A673 (cell line): ENCODE results near the gene RPTOR. TPM values are rescaled to one million over a fixed set of nuclear protein-coding genes. Genes with fewer than 3 reads are reported as not detected.

ENCODE experiments used
- BruUV-seq: library from RNA; stranded (reverse); fragments of 400-500 nt; replicated peaks from 2 replicates; lab custom pipeline; 2021; lab: Mats Ljungman, UMichigan
- CTCF ChIA-PET: fragments of 300-600 bp; sonication (Branson Sonifier 250); formaldehyde crosslinking; loops from one replicate; lab custom pipeline; 2022; ENCODE audit warnings: antibody characterized with exemption; lab: Charles Lee
- POLR2A ChIA-PET: fragments of 300-600 bp; sonication (Branson Sonifier 250); formaldehyde crosslinking; loops from one replicate; lab custom pipeline; 2022; ENCODE audit warnings: antibody characterized with exemption; ENCODE audit not compliant: low non-redundant PET; lab: Charles Lee
- DNase-seq: peaks from one replicate; pipeline ENCODE4 v3.0.0-alpha.2; 2015; ENCODE audit warnings: low spot score
- H3K27ac ChIP-seq: fragments of 200-600 bp; sonication (generic); 2 replicates; pipeline ENCODE4 v1.5.1; 2016; ENCODE audit warnings: mixed run types, low read depth, mild to moderate bottlenecking, mixed read lengths, antibody characterized with exemption, low read length; ENCODE audit not compliant: poor library complexity, severe bottlenecking
- H3K27me3 ChIP-seq: fragments of 200-600 bp; sonication (generic); replicated peaks from 2 replicates; pipeline ENCODE4 v1.6.1; 2017; ENCODE audit warnings: mixed run types, low read depth, mild to moderate bottlenecking, mixed read lengths, antibody characterized with exemption, low read length; ENCODE audit not compliant: insufficient read depth, poor library complexity
- H3K36me3 ChIP-seq: fragments of 200-600 bp; sonication (generic); 2 replicates; pipeline ENCODE4 v1.6.1; 2016; ENCODE audit warnings: mixed run types, mild to moderate bottlenecking, mixed read lengths, antibody characterized with exemption, low read length; ENCODE audit not compliant: insufficient read depth, poor library complexity, severe bottlenecking
- H3K4me1 ChIP-seq: fragments of 200-600 bp; sonication (generic); 2 replicates; pipeline ENCODE4 v1.6.1; 2017; ENCODE audit warnings: mixed run types, mild to moderate bottlenecking, mixed read lengths, antibody characterized with exemption, low read length; ENCODE audit not compliant: insufficient read depth, poor library complexity, severe bottlenecking
- H3K4me3 ChIP-seq: fragments of 200-600 bp; sonication (generic); 2 replicates; pipeline ENCODE4 v1.5.1; 2016; ENCODE audit warnings: low read depth, mixed run types, mild to moderate bottlenecking, mixed read lengths, low read length; ENCODE audit not compliant: poor library complexity, severe bottlenecking
- H3K9me3 ChIP-seq: fragments of 200-600 bp; sonication (generic); 2 replicates; pipeline ENCODE4 v1.6.1; 2016; ENCODE audit warnings: mixed run types, low read depth, mild to moderate bottlenecking, mixed read lengths, antibody characterized with exemption, low read length; ENCODE audit not compliant: poor library complexity, severe bottlenecking
- CTCF ChIP-seq: fragments of 300-800, 200-600 bp; sonication (generic); conservative IDR thresholded peaks from 2 replicates; pipeline ENCODE4 v1.5.1; 2017; ENCODE audit warnings: low read depth, mild to moderate bottlenecking, antibody characterized with exemption, low read length, moderate library complexity, mixed read lengths
- EZH2 ChIP-seq: fragments of 200-600 bp; sonication (generic); IDR thresholded peaks from 2 replicates; pipeline ENCODE4 v1.6.1; 2017; ENCODE audit warnings: borderline replicate concordance, low read depth, mild to moderate bottlenecking, mixed read lengths, antibody characterized with exemption, low read length; ENCODE audit not compliant: poor library complexity, severe bottlenecking
- intact Hi-C: fragments of 100-400 bp; cut with micrococcal nuclease; formaldehyde crosslinking; loops from one replicate; pipeline ENCODE4 v1.10.0; 2022; ENCODE audit not compliant: unreplicated experiment
- total RNA-seq: library from RNA; stranded (reverse); gene quantifications from 2 replicates; pipeline ENCODE4 v1.2.3, GENCODE V29; 2021

Gene RPTOR
- total RNA-seq, 1 experiment from 2014 or later, result 55.2 TPM

GRCh38 chr17:80564545-80564944, 19.9 kb downstream of the RPTOR start:
- H3K4me1 ChIP-seq, result no peaks in the 10 kb centered on the region
- ChIA-PET POLR2A (no interaction called here), CTCF (interaction anchor here (0.7 kb wide), 1 partner anchor 14 kb away, joined by 5 read pairs; no protein-coding TSS in a partner anchor)
- no TSS peak for BruUV-seq
- H3K9me3 ChIP-seq, result no peaks in the 10 kb centered on the region
- no peak overlapping the region for H3K27ac ChIP-seq
- H3K27me3 ChIP-seq, result no peaks in the 10 kb centered on the region
- DNase-seq, result no peak
- H3K4me3 ChIP-seq, result no peak overlapping the region
- intact Hi-C loops, result no loop called here
- H3K36me3 ChIP-seq, result no peaks in the 10 kb centered on the region
- TF ChIP-seq EZH2, result no peak
- no peak for TF ChIP-seq CTCF

- intact Hi-C loops, result no loop called here
- no TSS peak for BruUV-seq
- H3K27me3 ChIP-seq, result no peaks in the 10 kb centered on the region
- DNase-seq, result no peak
- CTCF ChIA-PET, result interaction anchor here (0.7 kb wide), 1 partner anchor 381 kb away, joined by 5 read pairs; no protein-coding TSS in a partner anchor
- no peaks in the 10 kb centered on the region for H3K4me1 ChIP-seq
- POLR2A ChIA-PET, result no interaction called here
- no peak overlapping the region for H3K4me3 ChIP-seq
- no peak overlapping the region for H3K27ac ChIP-seq
- no peaks in the 10 kb centered on the region for H3K9me3 ChIP-seq
- TF ChIP-seq CTCF (no peak), EZH2 (no peak)
- H3K36me3 ChIP-seq, result no peaks in the 10 kb centered on the region
Observed at GRCh38 chr17:80565343-80566053, 20.9 kb downstream of the RPTOR start.

GRCh38 chr17:80566054-80566400, 21.4 kb downstream of the RPTOR start:
- DNase-seq, result no peak
- no peaks in the 10 kb centered on the region for H3K36me3 ChIP-seq
- no peaks in the 10 kb centered on the region for H3K4me1 ChIP-seq
- H3K27ac ChIP-seq, result no peak overlapping the region
- BruUV-seq, result no TSS peak
- intact Hi-C loops, result no loop called here
- H3K9me3 ChIP-seq, result no peaks in the 10 kb centered on the region
- ChIA-PET CTCF (interaction anchor here (0.6 to 0.7 kb wide), 2 partner anchors 11 to 382 kb away, joined by 5 to 14 read pairs; no protein-coding TSS in a partner anchor), POLR2A (no interaction called here)
- H3K4me3 ChIP-seq, result no peak overlapping the region
- no peak for TF ChIP-seq EZH2
- TF ChIP-seq CTCF, result no peak
- no peaks in the 10 kb centered on the region for H3K27me3 ChIP-seq
